ENCODE measurements around the gene LGR6. TPM values are rescaled to one million over a fixed set of nuclear protein-coding genes. Genes with fewer than 3 reads are reported as not detected.
A peak's percentile ranks its signal among the peaks of the same experiment; 100 is the strongest.

The LGR6 gene
- total RNA-seq, 1 experiment from 2014 or later: 1.0 TPM

DNA sequence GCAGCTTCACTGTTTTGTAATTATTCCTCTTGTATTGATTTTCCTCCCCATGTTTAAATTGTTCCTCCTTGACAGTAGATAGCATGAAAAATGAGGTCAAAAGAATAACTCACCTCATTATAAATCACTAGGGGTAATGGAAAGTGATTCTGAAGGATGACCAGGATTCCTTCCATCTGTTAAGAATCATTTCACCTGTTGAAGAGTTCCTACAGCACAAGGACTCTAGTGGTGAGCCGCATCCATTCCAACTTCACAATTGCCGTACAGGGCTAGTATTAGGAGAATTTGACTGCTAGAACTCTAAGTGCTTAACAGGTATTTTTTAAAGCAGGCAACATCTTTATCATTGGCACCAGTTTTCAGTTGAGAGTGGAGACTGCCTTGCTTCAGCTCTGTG, 168.6 kb downstream of the LGR6 start:
- Histone ChIP-seq H3K27me3 (ENCODE audit: insufficient read depth, low read length) (no peaks in the 10 kb centered on the region), H3K27ac (ENCODE audit: insufficient read length, low read depth, low read length) (peak overlapping the region; percentile 71), H3K4me2 (ENCODE audit: insufficient read depth, insufficient read length, low read length) (peak overlapping the region; percentile 48), H3K56ac (ENCODE audit: insufficient read length, low read depth, low read length) (no peak overlapping the region), H2BK120ac (ENCODE audit: low read depth, low read length, poor library complexity, severe bottlenecking) (no peak overlapping the region), H3K79me2 (ENCODE audit: insufficient read depth, low read length) (no peaks in the 10 kb centered on the region), H3K23ac (ENCODE audit: insufficient read length, low read depth, low read length) (no peak overlapping the region), H4K8ac (replicated peaks; ENCODE audit: insufficient read length, low read depth, low read length) (no peak overlapping the region), H3K4me1 (ENCODE audit: insufficient read depth, low read length) (peaks cover 3% of the 10 kb centered on the region; the same call in 1 of the 2 replicates), H3K9ac (ENCODE audit: extremely low read depth, insufficient read length, low read length) (no peak overlapping the region), H2AK5ac (ENCODE audit: insufficient read length, low read length) (no peak overlapping the region), H2BK12ac (ENCODE audit: insufficient read length, low read depth, low read length) (no peak overlapping the region), H2AFZ (ENCODE audit: low read length) (no peak overlapping the region), H4K20me1 (ENCODE audit: control insufficient read depth, insufficient read depth, insufficient read length) (no peaks in the 10 kb centered on the region), H3K9me3 (ENCODE audit: control insufficient read depth, low read depth, low read length) (no peaks in the 10 kb centered on the region), H4K91ac (ENCODE audit: insufficient read length, low read depth, low read length) (no peak overlapping the region), H3K23me2 (ENCODE audit: insufficient read length, low read depth, low read length, poor library complexity, severe bottlenecking) (peaks cover 6% of the 10 kb centered on the region), H3K18ac (ENCODE audit: insufficient read length, low read depth, low read length) (no peak overlapping the region), H4K5ac (ENCODE audit: insufficient read length, low read depth, low read length) (no peak overlapping the region), H2BK15ac (ENCODE audit: low read depth, low read length) (no peak overlapping the region), H3K79me1 (ENCODE audit: insufficient read depth, low read depth, low read length, poor library complexity, severe bottlenecking) (no peaks in the 10 kb centered on the region), H2BK20ac (ENCODE audit: low read depth, low read length, poor library complexity, severe bottlenecking) (no peak overlapping the region), H3K14ac (ENCODE audit: insufficient read depth, low read length) (no peak overlapping the region), H3T11ph (ENCODE audit: low read length) (no peak overlapping the region), H2BK5ac (ENCODE audit: insufficient read length, low read length) (no peak overlapping the region), H3K4ac (ENCODE audit: low read depth, low read length) (no peak overlapping the region)
- peaks cover 0 to 7% (median 4%) of the 10 kb centered on the region in 3 experiments; a peak in 3 of 7 replicates for H3K36me3 Mint-ChIP-seq (ENCODE audit: insufficient read depth in 1 of 3, low read depth in 3 of 3)
- peaks cover 43 to 45% of the 10 kb centered on the region in 2 experiments for H3K4me1 Mint-ChIP-seq
- H3K9me3 Mint-ChIP-seq: peaks cover 4 to 9% of the 10 kb centered on the region in 2 experiments; a peak in 4 of 5 replicates
- no peak for DNase-seq
- H3K27me3 Mint-ChIP-seq (ENCODE audit: low read depth): no peaks in the 10 kb centered on the region
- WGBS (ENCODE audit: extremely low coverage, insufficient read length, low lambda C conversion rate): no CpG with 5 or more reads among the region's 2 CpGs
- peak overlapping the region in 1 of 2 experiments; percentile 61; a peak in 4 of 5 replicates for H3K4me3 Mint-ChIP-seq
- H3K27ac Mint-ChIP-seq: peak overlapping the region; percentile 2 to 97 (median 91); a peak in 6 of 7 replicates
- TF ChIP-seq, protein P1, sequence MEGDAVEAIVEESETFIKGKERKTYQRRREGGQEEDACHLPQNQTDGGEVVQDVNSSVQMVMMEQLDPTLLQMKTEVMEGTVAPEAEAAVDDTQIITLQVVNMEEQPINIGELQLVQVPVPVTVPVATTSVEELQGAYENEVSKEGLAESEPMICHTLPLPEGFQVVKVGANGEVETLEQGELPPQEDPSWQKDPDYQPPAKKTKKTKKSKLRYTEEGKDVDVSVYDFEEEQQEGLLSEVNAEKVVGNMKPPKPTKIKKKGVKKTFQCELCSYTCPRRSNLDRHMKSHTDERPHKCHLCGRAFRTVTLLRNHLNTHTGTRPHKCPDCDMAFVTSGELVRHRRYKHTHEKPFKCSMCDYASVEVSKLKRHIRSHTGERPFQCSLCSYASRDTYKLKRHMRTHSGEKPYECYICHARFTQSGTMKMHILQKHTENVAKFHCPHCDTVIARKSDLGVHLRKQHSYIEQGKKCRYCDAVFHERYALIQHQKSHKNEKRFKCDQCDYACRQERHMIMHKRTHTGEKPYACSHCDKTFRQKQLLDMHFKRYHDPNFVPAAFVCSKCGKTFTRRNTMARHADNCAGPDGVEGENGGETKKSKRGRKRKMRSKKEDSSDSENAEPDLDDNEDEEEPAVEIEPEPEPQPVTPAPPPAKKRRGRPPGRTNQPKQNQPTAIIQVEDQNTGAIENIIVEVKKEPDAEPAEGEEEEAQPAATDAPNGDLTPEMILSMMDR (conservative IDR thresholded peaks at IDR 0.05): no peak

All from H9 (cell line).